Astrocyte (in vitro differentiated cells and primary cell): ENCODE measurements around the gene SPATA2.

Experiments
- EZH2 ChIP-seq: IDR thresholded peaks from 2 replicates; pipeline ENCODE4 v1.6.1; 2012; ENCODE audit warnings: mild to moderate bottlenecking, low read length, inconsistent platforms; ENCODE audit not compliant: insufficient read depth
- TF ChIP-seq, protein P1 (sequence below): IDR thresholded peaks from 2 replicates; pipeline ENCODE4 v1.5.1; 2011; ENCODE audit warnings: low read depth, mild to moderate bottlenecking, inconsistent platforms, low read length, moderate library complexity; ENCODE audit not compliant: insufficient read depth

DNA sequence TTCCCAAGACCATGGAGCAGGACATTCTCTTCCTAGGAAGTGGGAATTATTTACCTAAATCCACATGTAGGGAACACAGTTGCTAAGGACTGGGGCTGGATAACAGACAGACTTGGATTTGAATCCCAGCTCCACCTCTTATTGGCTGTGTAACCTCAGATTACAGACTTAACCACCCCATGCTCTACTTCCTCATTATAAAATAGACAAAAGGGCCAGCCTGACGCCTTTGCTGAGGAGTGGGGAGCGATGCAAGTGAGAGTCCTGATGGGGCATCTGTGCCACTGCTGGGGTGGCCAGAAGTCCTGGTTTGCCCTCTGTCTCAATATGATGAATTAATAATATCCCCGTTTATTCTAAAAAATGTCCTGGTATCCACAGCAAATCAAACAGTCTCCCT, 46.8 kb downstream of the SPATA2 start:
- TF ChIP-seq, protein P1, sequence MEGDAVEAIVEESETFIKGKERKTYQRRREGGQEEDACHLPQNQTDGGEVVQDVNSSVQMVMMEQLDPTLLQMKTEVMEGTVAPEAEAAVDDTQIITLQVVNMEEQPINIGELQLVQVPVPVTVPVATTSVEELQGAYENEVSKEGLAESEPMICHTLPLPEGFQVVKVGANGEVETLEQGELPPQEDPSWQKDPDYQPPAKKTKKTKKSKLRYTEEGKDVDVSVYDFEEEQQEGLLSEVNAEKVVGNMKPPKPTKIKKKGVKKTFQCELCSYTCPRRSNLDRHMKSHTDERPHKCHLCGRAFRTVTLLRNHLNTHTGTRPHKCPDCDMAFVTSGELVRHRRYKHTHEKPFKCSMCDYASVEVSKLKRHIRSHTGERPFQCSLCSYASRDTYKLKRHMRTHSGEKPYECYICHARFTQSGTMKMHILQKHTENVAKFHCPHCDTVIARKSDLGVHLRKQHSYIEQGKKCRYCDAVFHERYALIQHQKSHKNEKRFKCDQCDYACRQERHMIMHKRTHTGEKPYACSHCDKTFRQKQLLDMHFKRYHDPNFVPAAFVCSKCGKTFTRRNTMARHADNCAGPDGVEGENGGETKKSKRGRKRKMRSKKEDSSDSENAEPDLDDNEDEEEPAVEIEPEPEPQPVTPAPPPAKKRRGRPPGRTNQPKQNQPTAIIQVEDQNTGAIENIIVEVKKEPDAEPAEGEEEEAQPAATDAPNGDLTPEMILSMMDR: no peak
- no peak for TF ChIP-seq EZH2
